Measurements from ENCODE around the gene AZI2.

DNA sequence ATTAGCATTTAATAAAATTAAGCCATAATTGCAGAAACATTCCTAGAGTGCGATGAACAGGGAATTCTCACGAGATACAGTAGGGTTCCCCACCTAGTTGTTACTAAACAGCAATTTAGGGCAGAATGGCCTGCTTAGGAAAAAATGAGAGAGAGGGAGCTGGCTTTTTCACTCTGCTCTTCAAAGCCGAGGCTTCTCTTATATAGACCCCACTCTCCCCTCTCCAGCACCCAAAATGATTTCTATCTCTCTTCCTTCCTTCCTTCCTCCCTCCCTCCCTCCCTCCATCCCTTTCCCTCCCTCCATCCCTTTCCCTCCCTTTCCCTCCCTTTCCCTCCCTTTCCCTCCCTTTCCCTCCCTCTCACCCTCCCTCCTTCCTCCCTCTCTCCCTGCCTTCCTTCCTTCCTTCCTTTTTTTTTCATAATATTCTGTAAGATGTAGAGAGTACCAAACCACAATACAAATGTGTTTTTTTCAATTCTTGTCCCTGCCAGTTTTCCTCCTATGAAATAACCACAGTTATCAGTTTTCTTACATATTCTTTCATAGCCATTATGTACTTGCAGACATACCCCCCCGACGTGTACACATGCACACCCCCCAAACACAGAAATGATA is 48.2 kb downstream of the AZI2 start:
- TF ChIP-seq, protein P1, sequence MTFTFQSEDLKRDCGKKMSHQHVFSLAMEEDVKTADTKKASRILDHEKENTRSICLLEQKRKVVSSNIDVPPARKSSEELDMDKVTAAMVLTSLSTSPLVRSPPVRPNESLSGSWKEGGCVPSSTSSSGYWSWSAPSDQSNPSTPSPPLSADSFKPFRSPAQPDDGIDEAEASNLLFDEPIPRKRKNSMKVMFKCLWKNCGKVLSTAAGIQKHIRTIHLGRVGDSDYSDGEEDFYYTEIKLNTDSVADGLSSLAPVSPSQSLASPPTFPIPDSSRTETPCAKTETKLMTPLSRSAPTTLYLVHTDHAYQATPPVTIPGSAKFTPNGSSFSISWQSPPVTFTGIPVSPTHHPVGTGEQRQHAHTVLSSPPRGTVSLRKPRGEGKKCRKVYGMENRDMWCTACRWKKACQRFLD (tag by site-specific recombination; IDR thresholded peaks at IDR 0.05): no peak
- TF ChIP-seq HOXD13 (CRISPR knock-in tag; IDR thresholded peaks at IDR 0.05; ENCODE audit: borderline replicate concordance): no peak
